ENCODE results near the gene PAPOLA. TPM values are rescaled to one million over a fixed set of nuclear protein-coding genes. Genes with fewer than 3 reads are reported as not detected.
A peak's percentile ranks its signal among the peaks of the same experiment; 100 is the strongest.

Gene PAPOLA
- total RNA-seq, 1 donor from 2014 or later: 255 TPM

DNA sequence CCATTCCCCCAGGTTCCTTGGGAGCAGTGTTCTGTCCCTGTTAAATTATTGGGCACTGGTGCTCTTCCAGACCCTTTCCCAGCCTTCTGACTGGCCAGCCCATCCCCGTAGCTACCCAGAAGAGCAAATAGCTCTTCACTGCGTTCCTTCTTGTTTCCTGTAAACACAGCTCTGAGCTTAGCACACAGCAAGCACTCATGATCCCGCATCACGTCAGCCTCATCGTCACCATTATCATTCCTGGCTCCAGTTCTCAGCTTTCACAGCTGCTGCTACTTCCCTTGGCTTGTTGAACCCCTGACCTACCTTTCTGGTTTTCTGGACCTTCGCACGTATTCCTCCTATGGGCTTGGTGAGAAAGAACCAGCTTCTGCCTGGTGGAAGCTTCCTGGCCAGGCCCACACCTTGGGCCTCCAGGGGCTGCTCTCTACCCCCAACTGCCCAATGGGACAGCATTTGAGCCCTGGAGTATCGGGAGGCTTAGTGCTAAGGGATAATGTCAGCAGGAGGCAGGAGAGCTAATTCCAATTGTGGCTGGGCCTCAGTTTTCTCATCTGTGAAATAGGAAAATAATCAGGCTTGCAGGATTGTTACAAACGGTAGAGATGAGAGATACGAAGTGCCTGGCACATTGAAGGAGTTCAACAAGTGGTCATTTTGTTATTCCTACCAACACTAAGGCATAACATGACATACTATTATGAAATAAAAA, 22.6 kb upstream of the PAPOLA start:
- intact Hi-C loops (cut with micrococcal nuclease): no loop called here
- ATAC-seq (ENCODE audit: low read depth): no peak
- POLR2A ChIA-PET: interaction anchor here (0.6 kb wide), 1 partner anchor 70 kb away, joined by 6 read pairs; no protein-coding TSS in a partner anchor
- CTCF ChIA-PET: no interaction called here
- TF ChIP-seq, protein P1, sequence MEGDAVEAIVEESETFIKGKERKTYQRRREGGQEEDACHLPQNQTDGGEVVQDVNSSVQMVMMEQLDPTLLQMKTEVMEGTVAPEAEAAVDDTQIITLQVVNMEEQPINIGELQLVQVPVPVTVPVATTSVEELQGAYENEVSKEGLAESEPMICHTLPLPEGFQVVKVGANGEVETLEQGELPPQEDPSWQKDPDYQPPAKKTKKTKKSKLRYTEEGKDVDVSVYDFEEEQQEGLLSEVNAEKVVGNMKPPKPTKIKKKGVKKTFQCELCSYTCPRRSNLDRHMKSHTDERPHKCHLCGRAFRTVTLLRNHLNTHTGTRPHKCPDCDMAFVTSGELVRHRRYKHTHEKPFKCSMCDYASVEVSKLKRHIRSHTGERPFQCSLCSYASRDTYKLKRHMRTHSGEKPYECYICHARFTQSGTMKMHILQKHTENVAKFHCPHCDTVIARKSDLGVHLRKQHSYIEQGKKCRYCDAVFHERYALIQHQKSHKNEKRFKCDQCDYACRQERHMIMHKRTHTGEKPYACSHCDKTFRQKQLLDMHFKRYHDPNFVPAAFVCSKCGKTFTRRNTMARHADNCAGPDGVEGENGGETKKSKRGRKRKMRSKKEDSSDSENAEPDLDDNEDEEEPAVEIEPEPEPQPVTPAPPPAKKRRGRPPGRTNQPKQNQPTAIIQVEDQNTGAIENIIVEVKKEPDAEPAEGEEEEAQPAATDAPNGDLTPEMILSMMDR (IDR thresholded peaks at IDR 0.05): no peak
- H3K9me3 Mint-ChIP-seq: no peaks in the 10 kb centered on the region
- no peak overlapping the region for H3K4me3 Mint-ChIP-seq
- H3K4me1 Mint-ChIP-seq: peaks cover 4% of the 10 kb centered on the region
- H3K27ac Mint-ChIP-seq: no peak overlapping the region
- DNase-seq: no peak
- no peaks in the 10 kb centered on the region for H3K27me3 Mint-ChIP-seq
- no peaks in the 10 kb centered on the region for H3K36me3 Mint-ChIP-seq (ENCODE audit: low read depth)

DNA sequence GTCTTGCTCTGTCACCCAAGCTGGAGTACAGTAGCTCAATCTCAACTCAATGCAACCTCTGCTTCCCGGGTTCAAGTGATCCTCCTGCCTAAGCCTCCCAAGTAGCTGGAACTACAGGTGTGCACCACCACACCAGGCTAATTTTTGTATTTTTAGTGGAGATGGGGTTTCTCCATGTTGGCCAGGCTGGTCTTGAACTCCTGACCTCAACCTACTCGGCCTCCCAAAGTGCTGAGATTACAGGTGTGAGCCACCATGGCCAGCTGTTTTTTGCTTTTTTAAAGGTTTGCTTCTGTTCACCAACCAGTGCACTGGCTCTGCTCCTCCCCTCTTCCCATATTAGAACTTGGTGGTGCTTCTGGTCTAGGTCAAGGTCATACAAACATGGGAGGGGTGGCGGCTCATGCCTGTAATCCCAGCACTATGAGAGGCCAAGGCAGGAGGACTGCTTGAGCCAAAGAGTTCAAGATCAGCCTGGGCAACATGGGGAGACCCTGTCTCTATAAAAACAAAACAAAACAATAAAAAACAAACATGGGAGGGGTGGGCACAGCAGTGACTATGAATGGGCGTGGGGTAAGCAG, 20.4 kb upstream of the PAPOLA start:
- DNase-seq: no peak
- intact Hi-C loops (cut with micrococcal nuclease): no loop called here
- CTCF ChIA-PET: no interaction called here
- Mint-ChIP-seq H3K4me3 (no peak overlapping the region), H3K27me3 (no peaks in the 10 kb centered on the region), H3K4me1 (peaks cover 18% of the 10 kb centered on the region), H3K36me3 (ENCODE audit: low read depth) (no peaks in the 10 kb centered on the region), H3K27ac (no peak overlapping the region), H3K9me3 (no peaks in the 10 kb centered on the region)
- POLR2A ChIA-PET: interaction anchor here (1.1 kb wide), 1 partner anchor 21 kb away, joined by 3 read pairs; no protein-coding TSS in a partner anchor
- TF ChIP-seq, protein P1 (IDR thresholded peaks at IDR 0.05): no peak
- no peak for ATAC-seq (ENCODE audit: low read depth)

DNA sequence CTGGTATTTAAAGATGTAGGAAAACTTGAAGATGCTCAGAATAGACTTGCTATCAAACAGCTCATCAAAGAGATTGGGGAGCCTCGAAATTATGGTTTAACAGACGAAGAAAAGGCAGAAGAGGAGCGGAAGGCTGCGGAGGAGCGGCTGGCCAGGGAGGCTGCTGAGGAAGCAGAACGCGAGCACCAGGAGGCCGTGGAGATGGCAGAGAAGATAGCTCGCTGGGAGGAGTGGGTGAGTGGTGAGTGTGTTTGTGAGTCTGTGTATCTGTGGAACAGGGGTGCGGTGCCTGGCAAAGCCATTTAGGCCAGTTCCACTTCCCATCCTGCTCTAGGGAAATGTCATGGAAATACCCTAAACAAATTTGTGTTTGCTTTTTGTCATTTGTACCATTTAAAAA, 19.2 kb upstream of the PAPOLA start:
- no peaks in the 10 kb centered on the region for H3K27me3 Mint-ChIP-seq
- DNase-seq (no peak), ATAC-seq (ENCODE audit: low read depth) (no peak)
- ChIA-PET CTCF (no interaction called here), POLR2A (interaction anchor here (0.6 kb wide), 1 partner anchor 12 kb away, joined by 4 read pairs; no protein-coding TSS in a partner anchor)
- H3K36me3 Mint-ChIP-seq (ENCODE audit: low read depth): no peaks in the 10 kb centered on the region
- no peaks in the 10 kb centered on the region for H3K9me3 Mint-ChIP-seq
- TF ChIP-seq, protein P1 (IDR thresholded peaks at IDR 0.05): no peak
- intact Hi-C loops (cut with micrococcal nuclease): no loop called here
- H3K27ac Mint-ChIP-seq: no peak overlapping the region
- H3K4me1 Mint-ChIP-seq: peaks cover 25% of the 10 kb centered on the region
- no peak overlapping the region for H3K4me3 Mint-ChIP-seq

DNA sequence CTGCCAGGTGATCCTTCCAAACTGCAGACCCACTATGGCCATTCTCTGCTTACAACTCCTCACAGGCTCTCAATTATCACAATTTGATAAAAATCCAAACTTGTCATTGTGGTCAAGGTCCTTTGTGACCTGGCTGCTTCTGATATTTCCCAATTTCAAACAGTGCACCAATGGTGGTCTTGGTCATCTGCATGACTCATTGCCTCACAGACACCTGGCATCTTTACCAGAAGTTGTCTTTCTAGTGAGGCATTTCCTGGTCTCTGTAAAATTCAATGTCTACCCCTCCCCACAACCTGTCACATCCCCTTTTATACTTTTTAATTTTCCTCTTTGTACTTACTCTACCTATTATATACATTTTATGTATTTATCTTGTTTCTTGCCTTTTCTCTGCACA, 17.8 kb upstream of the PAPOLA start:
- TF ChIP-seq, protein P1 (IDR thresholded peaks at IDR 0.05): no peak
- ChIA-PET CTCF (no interaction called here), POLR2A (no interaction called here)
- Mint-ChIP-seq H3K4me1 (peaks cover 25% of the 10 kb centered on the region), H3K4me3 (no peak overlapping the region), H3K36me3 (ENCODE audit: low read depth) (no peaks in the 10 kb centered on the region), H3K27ac (no peak overlapping the region), H3K9me3 (no peaks in the 10 kb centered on the region), H3K27me3 (no peaks in the 10 kb centered on the region)
- DNase-seq (no peak), ATAC-seq (ENCODE audit: low read depth) (no peak)
- intact Hi-C loops (cut with micrococcal nuclease): no loop called here

DNA sequence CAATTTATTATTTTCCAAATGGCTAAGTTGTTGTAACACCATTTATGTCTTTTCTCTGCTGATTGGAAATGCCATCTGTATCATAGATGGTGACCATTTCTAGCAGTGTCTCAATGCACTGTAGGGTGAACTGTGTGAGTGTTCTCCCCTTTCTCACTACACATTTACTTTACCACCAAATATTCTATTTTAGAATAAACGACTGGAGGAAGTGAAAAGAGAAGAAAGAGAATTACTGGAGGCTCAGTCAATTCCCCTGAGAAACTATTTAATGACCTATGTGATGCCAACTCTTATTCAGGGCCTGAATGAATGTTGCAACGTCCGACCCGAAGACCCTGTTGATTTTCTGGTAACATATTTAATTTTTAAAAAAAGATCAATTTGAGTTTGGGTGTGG, 15.5 kb upstream of the PAPOLA start:
- no peaks in the 10 kb centered on the region for H3K9me3 Mint-ChIP-seq
- DNase-seq (no peak), ATAC-seq (ENCODE audit: low read depth) (peak; percentile 84)
- H3K27me3 Mint-ChIP-seq: no peaks in the 10 kb centered on the region
- peak overlapping the region; percentile 59 for H3K27ac Mint-ChIP-seq
- H3K36me3 Mint-ChIP-seq (ENCODE audit: low read depth): no peaks in the 10 kb centered on the region
- peak overlapping the region; percentile 24 for H3K4me3 Mint-ChIP-seq
- ChIA-PET CTCF (no interaction called here), POLR2A (no interaction called here)
- H3K4me1 Mint-ChIP-seq: peaks cover 36% of the 10 kb centered on the region
- intact Hi-C loops (cut with micrococcal nuclease): loop anchor here (2.0 kb wide), 1 partner anchor 16 kb away; the partner anchor contains the start of gene PAPOLA
- TF ChIP-seq, protein P1 (IDR thresholded peaks at IDR 0.05): no peak
